NB4 (cell line): ENCODE results near the gene KCNA5.
A peak's percentile ranks its signal among the peaks of the same experiment; 100 is the strongest.

Source experiments
- DNase-seq: peaks from one replicate; pipeline ENCODE4 v3.0.0; 2010; ENCODE audit warnings: low read depth
- H3K4me3 ChIP-seq: one replicate; pipeline ENCODE4 v1.5.1; 2011; ENCODE audit warnings: mild to moderate bottlenecking, low read depth, low read length, moderate library complexity
- CTCF ChIP-seq: IDR thresholded peaks from one replicate; pipeline ENCODE4 v1.5.1; 2012; ENCODE audit warnings: low read depth, low read length
- MYC ChIP-seq: IDR thresholded peaks from 2 replicates; pipeline ENCODE4 v1.6.1; 2011; ENCODE audit warnings: low read depth, low read length
- POLR2A ChIP-seq: IDR thresholded peaks from 2 replicates; pipeline ENCODE4 v1.6.1; 2011; ENCODE audit warnings: mild to moderate bottlenecking; ENCODE audit not compliant: insufficient read length; ENCODE audit errors: extremely low read depth
- TF ChIP-seq, protein P1 (sequence below): IDR thresholded peaks from 2 replicates; pipeline ENCODE4 v1.6.1; 2011; ENCODE audit warnings: low read depth, low read length

The KCNA5 gene

DNA sequence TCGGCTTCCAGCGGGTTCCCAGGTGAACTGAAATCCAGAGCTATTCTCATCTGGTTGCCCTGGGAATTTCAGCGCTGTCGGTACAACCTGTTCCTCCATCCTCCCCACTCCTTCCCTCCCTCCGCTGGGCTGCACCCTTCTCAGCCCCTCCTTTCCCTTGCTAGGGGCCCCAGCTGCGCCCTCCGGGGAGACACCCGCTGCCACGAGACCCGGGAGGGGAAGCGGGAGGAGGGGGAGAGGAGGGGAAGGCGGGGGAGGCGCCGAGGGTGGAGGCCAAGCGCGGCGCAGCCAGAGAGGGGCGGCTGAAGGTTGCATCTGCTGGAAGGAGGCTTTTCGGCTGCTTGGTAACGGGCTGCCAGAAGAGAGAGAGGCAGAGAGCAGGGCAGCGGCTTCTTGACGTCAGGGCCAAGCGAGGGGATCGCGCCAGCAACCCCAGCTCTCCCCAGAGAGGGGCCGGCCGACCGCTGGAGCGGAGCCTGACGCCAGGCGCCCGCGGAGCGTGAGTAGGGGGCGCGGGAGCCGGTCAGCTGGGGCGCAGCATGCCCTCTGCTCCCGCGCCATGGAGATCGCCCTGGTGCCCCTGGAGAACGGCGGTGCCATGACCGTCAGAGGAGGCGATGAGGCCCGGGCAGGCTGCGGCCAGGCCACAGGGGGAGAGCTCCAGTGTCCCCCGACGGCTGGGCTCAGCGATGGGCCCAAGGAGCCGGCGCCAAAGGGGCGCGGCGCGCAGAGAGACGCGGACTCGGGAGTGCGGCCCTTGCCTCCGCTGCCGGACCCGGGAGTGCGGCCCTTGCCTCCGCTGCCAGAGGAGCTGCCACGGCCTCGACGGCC is at the start of gene KCNA5:
Gene KCNA5 (plus strand): TSS at position 291 of the 831 bp plus-strand sequence. CDS start 269 bp downstream, at position 560.
- no peak within 1 kb of the TSS for H3K4me3 ChIP-seq
- no peak for TF ChIP-seq MYC
- TF ChIP-seq, protein P1, sequence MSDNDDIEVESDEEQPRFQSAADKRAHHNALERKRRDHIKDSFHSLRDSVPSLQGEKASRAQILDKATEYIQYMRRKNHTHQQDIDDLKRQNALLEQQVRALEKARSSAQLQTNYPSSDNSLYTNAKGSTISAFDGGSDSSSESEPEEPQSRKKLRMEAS, result no peak
- TF ChIP-seq POLR2A, result no peak
- no peak for TF ChIP-seq CTCF
- peak; percentile 31 for DNase-seq

DNA sequence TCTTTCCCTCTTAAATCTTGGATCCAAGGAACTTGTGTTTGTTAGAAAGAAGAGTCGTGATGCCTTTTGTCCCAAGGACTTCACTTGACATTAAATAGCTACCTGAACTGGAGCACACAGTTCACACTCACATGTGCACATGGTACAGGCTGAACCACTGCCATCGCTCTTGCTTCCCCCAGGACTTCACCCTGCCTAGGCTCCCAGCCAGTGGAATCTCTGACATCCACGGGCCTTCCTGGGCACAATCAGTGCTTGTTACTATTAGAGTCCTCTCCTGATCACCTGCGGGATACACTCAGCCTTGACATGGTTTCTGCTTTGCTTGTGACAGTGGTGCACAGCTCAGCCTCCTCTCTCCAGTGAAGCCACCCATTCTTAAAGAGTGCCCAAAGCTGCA is 49.1 kb upstream of the KCNA5 start:
- H3K4me3 ChIP-seq, result no peak overlapping the region
- no peak for DNase-seq
- no peak for TF ChIP-seq CTCF
- no peak for TF ChIP-seq MYC
- TF ChIP-seq, protein P1, result no peak
- no peak for TF ChIP-seq POLR2A

DNA sequence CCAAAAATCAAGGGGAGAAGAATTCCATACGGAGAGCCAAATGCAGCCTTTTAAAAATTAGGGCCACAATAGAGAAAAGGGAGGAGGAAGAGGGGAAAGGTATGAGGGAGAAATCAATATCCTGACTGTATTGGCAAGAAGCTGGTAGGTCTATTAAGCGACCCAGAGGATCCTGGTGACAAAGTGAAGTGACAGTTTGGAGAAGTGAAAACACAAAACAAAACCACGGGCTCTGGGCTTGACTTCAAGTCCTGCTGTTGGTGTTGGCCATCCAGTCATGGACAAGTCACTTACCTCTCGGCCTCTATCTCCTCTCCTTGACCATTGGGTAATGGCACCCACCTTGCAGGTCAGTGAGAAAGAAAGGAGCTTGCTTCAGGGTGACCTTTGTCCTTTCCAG is 47.0 kb upstream of the KCNA5 start:
- no peak overlapping the region for H3K4me3 ChIP-seq
- no peak for TF ChIP-seq CTCF
- TF ChIP-seq, protein P1, result no peak
- TF ChIP-seq MYC, result no peak
- no peak for TF ChIP-seq POLR2A
- no peak for DNase-seq

GRCh38 chr12:4997939-4998338 is 45.7 kb upstream of the KCNA5 start:
- no peak overlapping the region for H3K4me3 ChIP-seq
- no peak for DNase-seq
- no peak for TF ChIP-seq POLR2A
- TF ChIP-seq CTCF, result no peak
- TF ChIP-seq, protein P1, result no peak
- no peak for TF ChIP-seq MYC

DNA sequence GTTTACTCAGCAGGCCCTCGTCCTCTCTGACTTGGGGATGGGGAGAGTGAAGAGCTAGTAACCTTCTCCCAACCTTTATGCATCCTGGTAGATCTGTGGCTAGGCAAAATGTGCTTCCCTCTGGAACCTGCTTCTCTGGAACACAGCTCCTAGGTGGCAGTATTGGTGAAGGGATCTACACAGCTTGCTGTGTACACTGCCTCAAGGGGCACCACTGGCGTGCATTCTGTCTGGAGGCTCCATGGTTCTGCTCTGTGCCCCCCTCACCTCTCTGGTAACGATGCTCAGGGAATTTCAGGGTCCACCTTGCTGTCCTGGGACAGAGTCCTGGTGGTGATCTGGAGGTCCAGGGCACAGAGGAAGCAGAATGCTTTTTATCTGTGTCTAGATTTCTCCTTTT is 43.5 kb upstream of the KCNA5 start:
- DNase-seq, result no peak
- TF ChIP-seq, protein P1, result no peak
- TF ChIP-seq CTCF (no peak), MYC (no peak), POLR2A (no peak)
- H3K4me3 ChIP-seq, result no peak overlapping the region
